ENCODE measurements around the gene JMJD6.

DNA sequence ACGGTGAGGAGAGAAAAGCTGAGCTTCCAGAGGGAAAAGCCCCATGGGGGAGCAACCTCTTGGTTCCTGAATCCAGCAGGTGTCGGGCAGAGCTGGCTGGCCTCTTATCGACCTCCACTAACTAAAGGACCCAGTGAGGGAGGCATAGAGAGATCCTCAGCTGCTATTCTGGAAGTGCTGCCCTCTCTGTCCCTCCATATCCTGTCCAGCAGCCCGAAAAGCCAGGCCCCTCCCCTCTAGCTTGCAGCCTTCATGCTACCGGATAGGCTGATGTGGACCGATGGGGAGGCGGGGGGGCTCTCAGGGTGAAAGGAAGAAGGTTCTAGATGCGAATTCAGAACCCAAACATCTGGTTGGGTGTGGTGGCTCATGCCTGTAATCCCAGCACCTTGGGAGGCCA lies 40.6 kb downstream of the JMJD6 start:
- TF ChIP-seq, protein P1, sequence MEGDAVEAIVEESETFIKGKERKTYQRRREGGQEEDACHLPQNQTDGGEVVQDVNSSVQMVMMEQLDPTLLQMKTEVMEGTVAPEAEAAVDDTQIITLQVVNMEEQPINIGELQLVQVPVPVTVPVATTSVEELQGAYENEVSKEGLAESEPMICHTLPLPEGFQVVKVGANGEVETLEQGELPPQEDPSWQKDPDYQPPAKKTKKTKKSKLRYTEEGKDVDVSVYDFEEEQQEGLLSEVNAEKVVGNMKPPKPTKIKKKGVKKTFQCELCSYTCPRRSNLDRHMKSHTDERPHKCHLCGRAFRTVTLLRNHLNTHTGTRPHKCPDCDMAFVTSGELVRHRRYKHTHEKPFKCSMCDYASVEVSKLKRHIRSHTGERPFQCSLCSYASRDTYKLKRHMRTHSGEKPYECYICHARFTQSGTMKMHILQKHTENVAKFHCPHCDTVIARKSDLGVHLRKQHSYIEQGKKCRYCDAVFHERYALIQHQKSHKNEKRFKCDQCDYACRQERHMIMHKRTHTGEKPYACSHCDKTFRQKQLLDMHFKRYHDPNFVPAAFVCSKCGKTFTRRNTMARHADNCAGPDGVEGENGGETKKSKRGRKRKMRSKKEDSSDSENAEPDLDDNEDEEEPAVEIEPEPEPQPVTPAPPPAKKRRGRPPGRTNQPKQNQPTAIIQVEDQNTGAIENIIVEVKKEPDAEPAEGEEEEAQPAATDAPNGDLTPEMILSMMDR (conservative IDR thresholded peaks at IDR 0.05; ENCODE audit: low read length): no peak
- TF ChIP-seq EZH2phosphoT487 (IDR thresholded peaks at IDR 0.05; ENCODE audit: borderline replicate concordance): no peak

Measured in Loucy (cell line).